Right atrium auricular region (tissue), 2 donors: ENCODE data around the gene C19orf33. TPM values are rescaled to one million over a fixed set of nuclear protein-coding genes. Genes with fewer than 3 reads are reported as not detected.
A peak's percentile ranks its signal among the peaks of the same experiment; 100 is the strongest.

Experiments
- DNase-seq: peaks from one replicate; pipeline ENCODE4 v3.0.0-alpha.2; 2019; ENCODE audit warnings: low spot score
- H3K27ac ChIP-seq, 2 donors: fragments of 200-600 bp; sonication (generic); 1 replicate in 1 of 2; 2 replicates in 1 of 2; pipeline ENCODE4 v1.5.1; 2016 to 2019
- H3K27me3 ChIP-seq, 2 donors: fragments of 200-600 bp; sonication (generic); one replicate each; pipeline versions ENCODE4 v1.5.1 to v1.6.0; 2017 to 2019
- H3K36me3 ChIP-seq: fragments of 200-600 bp; sonication (generic); one replicate; pipeline ENCODE4 v1.5.1; 2016
- H3K4me1 ChIP-seq, 2 donors: fragments of 200-600 bp; sonication (generic); one replicate each; pipeline versions ENCODE4 v1.5.1 to v1.6.0; 2017 to 2019
- H3K4me3 ChIP-seq, 2 donors: fragments of 200-600 bp; sonication (generic); 1 replicate in 1 of 2; 2 replicates in 1 of 2; pipeline ENCODE4 v1.5.1; 2017 to 2019; ENCODE audit warnings: mild to moderate bottlenecking in 1 of 2, moderate library complexity in 1 of 2
- H3K9me3 ChIP-seq, 2 donors: fragments of 200-600 bp; sonication (generic); one replicate each; pipeline ENCODE4 v1.5.1; 2019
- CTCF ChIP-seq, 2 donors: fragments of 200-600 bp; sonication (generic); IDR thresholded peaks; one replicate each; pipeline ENCODE4 v1.5.1; 2019; ENCODE audit warnings: antibody characterized with exemption in 2 of 2
- total RNA-seq, 2 donors: library from RNA; depleted of rRNA; stranded (reverse); fragments of >200 nt; gene quantifications; one replicate each; pipeline ENCODE4 v1.1.0, GENCODE V29; 2016

The C19orf33 gene
- total RNA-seq, 2 donors from 2014 or later = 18.9 to 48.6 TPM

- peaks cover 0 to 17% of the 10 kb centered on the region in 2 donors for H3K4me1 ChIP-seq
- DNase-seq = no peak
- no peaks in the 10 kb centered on the region for H3K9me3 ChIP-seq
- H3K27me3 ChIP-seq = no peaks in the 10 kb centered on the region
- H3K36me3 ChIP-seq = no peaks in the 10 kb centered on the region
- TF ChIP-seq CTCF (IDR thresholded peaks at IDR 0.05) = no peak
- H3K27ac ChIP-seq = no peak overlapping the region
- H3K4me3 ChIP-seq = no peak overlapping the region
Measured at GRCh38 chr19:38268539-38268938, 35.5 kb upstream of the C19orf33 start.

- Histone ChIP-seq H3K9me3 (no peaks in the 10 kb centered on the region), H3K4me3 (no peak overlapping the region), H3K27ac (no peak overlapping the region), H3K36me3 (no peaks in the 10 kb centered on the region), H3K4me1 (peaks cover 0 to 14% of the 10 kb centered on the region in 2 donors), H3K27me3 (no peaks in the 10 kb centered on the region)
- TF ChIP-seq CTCF (IDR thresholded peaks at IDR 0.05) = no peak
- DNase-seq = no peak
Measured at GRCh38 chr19:38270587-38271167, 33.4 kb upstream of the C19orf33 start.

- H3K27me3 ChIP-seq = no peaks in the 10 kb centered on the region
- DNase-seq = no peak
- no peak overlapping the region for H3K27ac ChIP-seq
- H3K36me3 ChIP-seq = no peaks in the 10 kb centered on the region
- TF ChIP-seq CTCF (IDR thresholded peaks at IDR 0.05) = no peak
- H3K9me3 ChIP-seq = no peaks in the 10 kb centered on the region
- H3K4me1 ChIP-seq = peaks cover 0 to 42% of the 10 kb centered on the region in 2 donors
- no peak overlapping the region for H3K4me3 ChIP-seq
Measured at GRCh38 chr19:38273499-38273898, 30.6 kb upstream of the C19orf33 start.

- peak overlapping the region in 1 of 2 donors; percentile 24 for H3K27ac ChIP-seq
- DNase-seq = no peak
- H3K36me3 ChIP-seq = no peaks in the 10 kb centered on the region
- H3K9me3 ChIP-seq = no peaks in the 10 kb centered on the region
- peaks cover 0 to 50% of the 10 kb centered on the region in 2 donors for H3K4me1 ChIP-seq
- no peaks in the 10 kb centered on the region for H3K27me3 ChIP-seq
- no peak overlapping the region for H3K4me3 ChIP-seq
- TF ChIP-seq CTCF (IDR thresholded peaks at IDR 0.05) = no peak
Measured at GRCh38 chr19:38274739-38275138, 29.3 kb upstream of the C19orf33 start.

- Histone ChIP-seq H3K4me1 (peaks cover 0 to 58% of the 10 kb centered on the region in 2 donors), H3K4me3 (no peak overlapping the region), H3K27me3 (no peaks in the 10 kb centered on the region), H3K36me3 (no peaks in the 10 kb centered on the region), H3K9me3 (no peaks in the 10 kb centered on the region), H3K27ac (peak overlapping the region; percentile 72 to 79)
- no peak for TF ChIP-seq CTCF (IDR thresholded peaks at IDR 0.05)
- DNase-seq = no peak
Measured at GRCh38 chr19:38276942-38277517, 27.0 kb upstream of the C19orf33 start.

- Histone ChIP-seq H3K36me3 (no peaks in the 10 kb centered on the region), H3K4me1 (peaks cover 0 to 58% of the 10 kb centered on the region in 2 donors), H3K27me3 (no peaks in the 10 kb centered on the region), H3K27ac (peak overlapping the region; percentile 72 to 79), H3K9me3 (no peaks in the 10 kb centered on the region), H3K4me3 (no peak overlapping the region)
- DNase-seq = no peak
- TF ChIP-seq CTCF (IDR thresholded peaks at IDR 0.05) = no peak
Measured at GRCh38 chr19:38277549-38277948, 26.5 kb upstream of the C19orf33 start.
